SK-N-SH (cell line): ENCODE data around the gene TMEM132D. TPM values are rescaled to one million over a fixed set of nuclear protein-coding genes. Genes with fewer than 3 reads are reported as not detected.

Experiments used
- CTCF ChIA-PET: fragments of 300-600, 350-600 bp; formaldehyde crosslinking; extraction: SDS; loops from one replicate; lab custom pipeline; 2021; lab: Yijun Ruan, JAX
- POLR2A ChIA-PET: fragments of 350-600 bp; sonication (Branson Sonifier 250); formaldehyde crosslinking; extraction: SDS; loops from one replicate; lab custom pipeline; 2020; ENCODE audit warnings: antibody characterized with exemption, inconsistent platforms; lab: Yijun Ruan, JAX
- DNase-seq: peaks from one replicate; pipeline ENCODE4 v3.0.0; 2012
- H2AFZ ChIP-seq: fragments of 200-600 bp; sonication (generic); 2 replicates; pipeline ENCODE4 v1.8.1; 2016; ENCODE audit warnings: antibody characterized with exemption, mild to moderate bottlenecking, low read depth
- H3F3A ChIP-seq: fragments of 200-600 bp; sonication (generic); replicated peaks from 2 replicates; pipeline ENCODE3; 2016; ENCODE audit warnings: antibody characterized with exemption, mild to moderate bottlenecking; ENCODE audit not compliant: insufficient read depth
- H3K27ac ChIP-seq, 2 experiments: fragments of 200-500 bp in 1 of 2; fragments of 200-600 bp in 1 of 2; sonication (Bioruptor generic) in 1 of 2; sonication (generic), shearing (Covaris generic) in 1 of 2; 2 replicates each; pipeline versions ENCODE4 v1.5.1 to v1.6.1; 2014 to 2016; ENCODE audit warnings: low read depth in 2 of 2, inconsistent platforms in 1 of 2, low read length in 1 of 2, mild to moderate bottlenecking in 1 of 2, mixed read lengths in 1 of 2
- H3K27me3 ChIP-seq: fragments of 200-600 bp; sonication (generic), shearing (Covaris generic); 2 replicates; pipeline ENCODE4 v1.6.1; 2016; ENCODE audit warnings: mixed run types; ENCODE audit not compliant: insufficient read depth
- H3K36me3 ChIP-seq, 2 experiments: fragments of 200-500 bp in 1 of 2; fragments of 200-600 bp in 1 of 2; sonication (Bioruptor generic) in 1 of 2; sonication (generic) in 1 of 2; replicated peaks in 1 of 2; 2 replicates each; pipeline versions ENCODE3 to v1.5.1; 2014 to 2016; ENCODE audit warnings: low read length in 1 of 2, mild to moderate bottlenecking in 1 of 2; ENCODE audit not compliant: insufficient read depth in 2 of 2, control insufficient read depth in 1 of 2
- H3K4me1 ChIP-seq, 2 experiments: fragments of 200-500 bp in 1 of 2; fragments of 200-600 bp in 1 of 2; sonication (Bioruptor generic) in 1 of 2; sonication (generic), shearing (Covaris generic) in 1 of 2; 2 replicates each; pipeline versions ENCODE4 v1.5.1 to v1.6.1; 2014 to 2016; ENCODE audit warnings: low read depth in 1 of 2, low read length in 1 of 2, mixed run types in 1 of 2; ENCODE audit not compliant: insufficient read depth in 2 of 2, control insufficient read depth in 1 of 2
- H3K4me2 ChIP-seq: fragments of 200-600 bp; sonication (generic), shearing (Covaris generic); 2 replicates; pipeline ENCODE4 v1.6.1; 2017; ENCODE audit warnings: mixed run types
- H3K4me3 ChIP-seq, 2 experiments: fragments of 200-500 bp in 1 of 2; fragments of 200-600 bp in 1 of 2; sonication (Bioruptor generic) in 1 of 2; sonication (generic), shearing (Covaris generic) in 1 of 2; 2 replicates each; pipeline versions ENCODE4 v1.5.1 to v1.8.1; 2014 to 2016; ENCODE audit warnings: low read depth in 2 of 2, inconsistent platforms in 1 of 2, low read length in 1 of 2, mild to moderate bottlenecking in 1 of 2, mixed read lengths in 1 of 2, moderate library complexity in 1 of 2
- H3K79me2 ChIP-seq: fragments of 200-600 bp; sonication (generic); 2 replicates; pipeline ENCODE4 v1.8.1; 2017; ENCODE audit warnings: mild to moderate bottlenecking; ENCODE audit not compliant: insufficient read depth
- H3K9ac ChIP-seq: fragments of 200-600 bp; sonication (generic); 2 replicates; pipeline ENCODE4 v1.6.1; 2017; ENCODE audit warnings: mixed run types
- H3K9me2 ChIP-seq: fragments of 200-600 bp; sonication (generic); 2 replicates; pipeline ENCODE4 v1.6.1; 2017; ENCODE audit warnings: mixed run types
- H3K9me3 ChIP-seq: fragments of 200-600 bp; sonication (generic); 2 replicates; pipeline ENCODE4 v1.6.1; 2017; ENCODE audit warnings: mixed run types, mild to moderate bottlenecking, moderate library complexity
- H4K20me1 ChIP-seq: fragments of 200-600 bp; sonication (generic); 2 replicates; pipeline ENCODE4 v1.6.1; 2017; ENCODE audit warnings: mild to moderate bottlenecking, mixed run types; ENCODE audit not compliant: insufficient read depth
- CTCF ChIP-seq: fragments of 200-600 bp; sonication (generic); IDR thresholded peaks from 2 replicates; pipeline ENCODE4 v1.6.1; 2017; ENCODE audit warnings: antibody characterized with exemption, mild to moderate bottlenecking, moderate library complexity
- ELF1 ChIP-seq: IDR thresholded peaks from 2 replicates; pipeline ENCODE4 v1.4.0; 2012
- FOSL2 ChIP-seq: IDR thresholded peaks from 2 replicates; pipeline ENCODE4 v1.4.0; 2012; ENCODE audit warnings: low read depth, mild to moderate bottlenecking, moderate library complexity, borderline replicate concordance
- FOXJ3 ChIP-seq: sonication (generic); formaldehyde crosslinking; IDR thresholded peaks from 2 replicates; pipeline ENCODE4 v1.5.1; 2020; ENCODE audit warnings: mild to moderate bottlenecking, missing genetic modification reagents
- GABPA ChIP-seq: IDR thresholded peaks from 2 replicates; pipeline ENCODE4 v1.4.0; 2012; ENCODE audit warnings: low read depth, mild to moderate bottlenecking
- JUND ChIP-seq: IDR thresholded peaks from 2 replicates; pipeline ENCODE4 v1.4.0; 2012
- MAX ChIP-seq: IDR thresholded peaks from 2 replicates; pipeline ENCODE4 v1.4.0; 2012; ENCODE audit warnings: low read depth
- MEF2A ChIP-seq: IDR thresholded peaks from 2 replicates; pipeline ENCODE4 v1.4.0; 2012; ENCODE audit warnings: low read depth, borderline replicate concordance
- MXI1 ChIP-seq: IDR thresholded peaks from 2 replicates; pipeline ENCODE4 v1.6.1; 2012; ENCODE audit warnings: mild to moderate bottlenecking, low read depth, low read length, improper control_type of control experiment
- NFIC ChIP-seq: IDR thresholded peaks from 2 replicates; pipeline ENCODE4 v1.4.0; 2012; ENCODE audit warnings: borderline replicate concordance
- RAD21 ChIP-seq: IDR thresholded peaks from 2 replicates; pipeline ENCODE4 v1.6.1; 2012; ENCODE audit warnings: mild to moderate bottlenecking, low read length
- RXRA ChIP-seq: IDR thresholded peaks from 2 replicates; pipeline ENCODE4 v1.4.0; 2012; ENCODE audit warnings: low read depth, mild to moderate bottlenecking, borderline replicate concordance
- SIN3A ChIP-seq: IDR thresholded peaks from 2 replicates; pipeline ENCODE4 v1.6.1; 2012; ENCODE audit warnings: low read depth, mild to moderate bottlenecking, low read length, moderate library complexity, borderline replicate concordance
- SMC3 ChIP-seq: IDR thresholded peaks from 2 replicates; pipeline ENCODE4 v1.6.1; 2012; ENCODE audit warnings: low read depth, low read length, improper control_type of control experiment
- TAF1 ChIP-seq: IDR thresholded peaks from 2 replicates; pipeline ENCODE4 v1.6.1; 2012; ENCODE audit warnings: low read depth, mild to moderate bottlenecking, low read length, moderate library complexity, borderline replicate concordance
- TCF12 ChIP-seq: IDR thresholded peaks from 2 replicates; pipeline ENCODE4 v1.4.0; 2012
- TEAD4 ChIP-seq: IDR thresholded peaks from 2 replicates; pipeline ENCODE4 v1.4.0; 2012; ENCODE audit warnings: mild to moderate bottlenecking, borderline replicate concordance; ENCODE audit not compliant: insufficient read depth
- YY1 ChIP-seq: IDR thresholded peaks from 2 replicates; pipeline ENCODE4 v1.4.0; 2012; ENCODE audit warnings: low read depth, mild to moderate bottlenecking
- WGBS: methylation state at CpG from one replicate; pipeline ENCODE4 v1.1.6; 2017; ENCODE audit warnings: low lambda C conversion rate; 5-methylcytosine and 5-hydroxymethylcytosine counted together
- polyA plus RNA-seq, 3 experiments: library from polyadenylated mRNA; depleted of rRNA; stranded (reverse); fragments of >200 nt; gene quantifications; 2 replicates each; pipeline ENCODE4 v1.2.3, GENCODE V29; 2012
- TF ChIP-seq, protein P1 (sequence below): fragments of 150-350 bp; IDR thresholded peaks from 2 replicates; pipeline ENCODE4 v1.6.1; 2017; ENCODE audit warnings: antibody characterized with exemption, low read length, low read depth, borderline replicate concordance
- TF ChIP-seq, protein P2 (sequence below): IDR thresholded peaks from 2 replicates; pipeline ENCODE4; 2012

The TMEM132D gene
- polyA plus RNA-seq, 1 of the 3 experiments (the other 2 are of a cell fraction): not detected

GRCh38 chr12:129556082-129556481, 347.7 kb downstream of the TMEM132D start (continued):
- TF ChIP-seq SMC3: no peak

- ChIA-PET CTCF (no interaction called here), POLR2A (no interaction called here)
- 36% methylated on average over 18 of the region's 19 CpGs for WGBS
Observed at GRCh38 chr12:129552996-129553750, 350.7 kb downstream of the TMEM132D start.

GRCh38 chr12:129551441-129551840, 352.4 kb downstream of the TMEM132D start:
- no peak overlapping the region for H3K27ac ChIP-seq
- ChIA-PET POLR2A (no interaction called here), CTCF (no interaction called here)
- no peak overlapping the region for H2AFZ ChIP-seq
- H3K79me2 ChIP-seq: no peaks in the 10 kb centered on the region
- no peaks in the 10 kb centered on the region for H3K27me3 ChIP-seq
- DNase-seq: no peak
- 20% methylated on average over 3 of the region's 3 CpGs for WGBS
- H3K4me1 ChIP-seq: no peaks in the 10 kb centered on the region
- no peak for TF ChIP-seq MXI1
- no peak for TF ChIP-seq TCF12
- no peak for TF ChIP-seq FOXJ3 (CRISPR knock-in tag)
- TF ChIP-seq ELF1: no peak
- no peak for TF ChIP-seq NFIC
- no peak for TF ChIP-seq JUND
- TF ChIP-seq CTCF: no peak
- TF ChIP-seq FOSL2: no peak
- no peak for TF ChIP-seq TEAD4
- no peak for TF ChIP-seq MEF2A
- TF ChIP-seq, protein P1, sequence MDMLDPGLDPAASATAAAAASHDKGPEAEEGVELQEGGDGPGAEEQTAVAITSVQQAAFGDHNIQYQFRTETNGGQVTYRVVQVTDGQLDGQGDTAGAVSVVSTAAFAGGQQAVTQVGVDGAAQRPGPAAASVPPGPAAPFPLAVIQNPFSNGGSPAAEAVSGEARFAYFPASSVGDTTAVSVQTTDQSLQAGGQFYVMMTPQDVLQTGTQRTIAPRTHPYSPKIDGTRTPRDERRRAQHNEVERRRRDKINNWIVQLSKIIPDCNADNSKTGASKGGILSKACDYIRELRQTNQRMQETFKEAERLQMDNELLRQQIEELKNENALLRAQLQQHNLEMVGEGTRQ: no peak
- no peak for TF ChIP-seq TAF1
- TF ChIP-seq RXRA: no peak
- no peak for TF ChIP-seq RAD21
- TF ChIP-seq, protein P2, sequence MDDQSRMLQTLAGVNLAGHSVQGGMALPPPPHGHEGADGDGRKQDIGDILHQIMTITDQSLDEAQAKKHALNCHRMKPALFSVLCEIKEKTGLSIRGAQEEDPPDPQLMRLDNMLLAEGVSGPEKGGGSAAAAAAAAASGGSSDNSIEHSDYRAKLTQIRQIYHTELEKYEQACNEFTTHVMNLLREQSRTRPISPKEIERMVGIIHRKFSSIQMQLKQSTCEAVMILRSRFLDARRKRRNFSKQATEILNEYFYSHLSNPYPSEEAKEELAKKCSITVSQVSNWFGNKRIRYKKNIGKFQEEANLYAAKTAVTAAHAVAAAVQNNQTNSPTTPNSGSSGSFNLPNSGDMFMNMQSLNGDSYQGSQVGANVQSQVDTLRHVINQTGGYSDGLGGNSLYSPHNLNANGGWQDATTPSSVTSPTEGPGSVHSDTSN: no peak
- no peak for TF ChIP-seq GABPA
- TF ChIP-seq YY1: no peak
- TF ChIP-seq SIN3A: no peak
- TF ChIP-seq MAX: no peak
- H3K9ac ChIP-seq: no peak overlapping the region
- H3K4me3 ChIP-seq: no peak overlapping the region
- H3K9me3 ChIP-seq: no peaks in the 10 kb centered on the region
- H3K4me2 ChIP-seq: no peak overlapping the region
- no peaks in the 10 kb centered on the region for H4K20me1 ChIP-seq
- no peaks in the 10 kb centered on the region for H3K9me2 ChIP-seq
- no peaks in the 10 kb centered on the region for H3F3A ChIP-seq
- no peaks in the 10 kb centered on the region for H3K36me3 ChIP-seq

More at GRCh38 chr12:129552996-129553750, 350.7 kb downstream of the TMEM132D start:
- Histone ChIP-seq H3K4me1 (no peaks in the 10 kb centered on the region), H3K27me3 (no peaks in the 10 kb centered on the region), H2AFZ (no peak overlapping the region), H3K9me3 (no peaks in the 10 kb centered on the region), H3F3A (no peaks in the 10 kb centered on the region), H3K9ac (no peak overlapping the region), H3K9me2 (no peaks in the 10 kb centered on the region), H3K79me2 (no peaks in the 10 kb centered on the region), H3K4me3 (no peak overlapping the region), H3K36me3 (no peaks in the 10 kb centered on the region), H3K27ac (no peak overlapping the region), H4K20me1 (no peaks in the 10 kb centered on the region), H3K4me2 (no peak overlapping the region)
- TF ChIP-seq, protein P1: no peak
- no peak for DNase-seq
